Measurements from ENCODE around the gene C14orf180. TPM values are rescaled to one million over a fixed set of nuclear protein-coding genes. Genes with fewer than 3 reads are reported as not detected.

C14orf180 gene
- not detected for polyA plus RNA-seq (2013, experiment 1 of 2)
- not detected for polyA plus RNA-seq (2013, experiment 2 of 2)

- 89 to 94% methylated on average over 16 to 17 of the region's 17 CpGs for WGBS, 2 experiments (ENCODE audit: insufficient coverage in 2 of 2)
- H3K27ac ChIP-seq (ENCODE audit: low read depth, low read length, severe bottlenecking), result no peak within 1 kb of the TSS
- H3K36me3 ChIP-seq (ENCODE audit: control insufficient read depth, insufficient read depth, low read length), result no peaks in the 10 kb centered on the region
- H3K4me3 ChIP-seq (ENCODE audit: extremely low read depth, insufficient read depth, low read length, poor library complexity, severe bottlenecking), result no peak within 1 kb of the TSS
- peaks cover 7% of the 10 kb centered on the region for H3K4me1 ChIP-seq (ENCODE audit: control insufficient read depth, insufficient read depth, low read length, poor library complexity, severe bottlenecking)
- no peaks in the 10 kb centered on the region for H3K9me3 ChIP-seq (ENCODE audit: control insufficient read depth, low read length)
Measured at GRCh38 chr14:104579507-104579906, at the start of gene C14orf180. Gene C14orf180, plus strand, starts transcription at chr14:104579764. Its CDS starts 6,667 bp downstream, at chr14:104586431.

- no peaks in the 10 kb centered on the region for H3K36me3 ChIP-seq (ENCODE audit: control insufficient read depth, insufficient read depth, low read length)
- no peak overlapping the region for H3K4me3 ChIP-seq (ENCODE audit: extremely low read depth, insufficient read depth, low read length, poor library complexity, severe bottlenecking)
- H3K27ac ChIP-seq (ENCODE audit: low read depth, low read length, severe bottlenecking), result no peak overlapping the region
- WGBS, 2 experiments (ENCODE audit: insufficient coverage in 2 of 2), result 77 to 80% methylated on average over 8 to 9 of the region's 10 CpGs
- H3K4me1 ChIP-seq (ENCODE audit: control insufficient read depth, insufficient read depth, low read length, poor library complexity, severe bottlenecking), result no peaks in the 10 kb centered on the region
- H3K9me3 ChIP-seq (ENCODE audit: control insufficient read depth, low read length), result peaks cover 21% of the 10 kb centered on the region
Measured at GRCh38 chr14:104530646-104531045, 48.9 kb upstream of the C14orf180 start.

DNA sequence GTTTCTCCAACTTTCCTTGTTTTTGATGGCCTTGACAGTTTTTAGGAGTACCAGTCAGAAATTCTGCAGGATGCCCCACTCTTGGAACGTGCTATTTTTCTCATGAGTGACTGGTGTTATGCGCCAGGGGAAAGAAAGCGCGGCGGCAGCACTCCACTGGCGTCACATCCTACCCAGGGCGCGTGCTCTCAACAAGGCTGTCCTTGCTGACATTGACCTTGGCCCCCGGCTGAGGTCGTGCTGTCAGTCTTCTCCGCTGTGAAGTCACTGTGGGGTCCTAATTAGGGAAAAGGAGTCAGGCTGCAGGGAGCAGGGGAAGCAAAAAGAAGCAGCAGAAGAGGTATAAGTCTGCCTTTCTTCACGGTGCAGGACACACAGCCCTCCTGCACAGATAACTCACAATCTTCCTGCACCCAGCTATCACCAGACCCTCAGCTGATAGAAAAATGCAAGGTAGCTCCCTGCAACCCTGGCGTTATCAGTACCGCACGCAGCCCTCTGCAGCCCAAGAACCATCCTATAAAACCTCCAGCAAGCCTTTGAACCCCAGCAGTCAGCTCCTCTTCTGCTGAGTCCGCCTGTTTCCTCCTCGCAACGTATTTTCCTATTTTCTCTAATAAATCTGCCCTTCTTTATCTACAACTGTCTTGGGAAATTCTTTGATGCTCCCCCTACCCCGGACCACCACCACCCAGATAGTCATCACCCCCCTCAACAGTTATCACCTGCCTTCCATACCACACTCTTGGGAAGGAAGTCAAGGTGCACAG is 48.0 kb upstream of the C14orf180 start:
- Histone ChIP-seq H3K27ac (ENCODE audit: low read depth, low read length, severe bottlenecking) (no peak overlapping the region), H3K4me1 (ENCODE audit: control insufficient read depth, insufficient read depth, low read length, poor library complexity, severe bottlenecking) (no peaks in the 10 kb centered on the region), H3K4me3 (ENCODE audit: extremely low read depth, insufficient read depth, low read length, poor library complexity, severe bottlenecking) (no peak overlapping the region), H3K36me3 (ENCODE audit: control insufficient read depth, insufficient read depth, low read length) (no peaks in the 10 kb centered on the region), H3K9me3 (ENCODE audit: control insufficient read depth, low read length) (peaks cover 21% of the 10 kb centered on the region)
- WGBS, 2 experiments (ENCODE audit: insufficient coverage in 2 of 2), result 85 to 90% methylated on average over 19 of the region's 19 CpGs

GRCh38 chr14:104532191-104532555 is 47.4 kb upstream of the C14orf180 start:
- WGBS, 2 experiments (ENCODE audit: insufficient coverage in 2 of 2), result 88% methylated on average over 3 of the region's 3 CpGs; no CpG with 5 or more reads in 1 of the 2 experiments
- Histone ChIP-seq H3K4me1 (ENCODE audit: control insufficient read depth, insufficient read depth, low read length, poor library complexity, severe bottlenecking) (peaks cover 4% of the 10 kb centered on the region), H3K4me3 (ENCODE audit: extremely low read depth, insufficient read depth, low read length, poor library complexity, severe bottlenecking) (no peak overlapping the region), H3K9me3 (ENCODE audit: control insufficient read depth, low read length) (peaks cover 21% of the 10 kb centered on the region), H3K27ac (ENCODE audit: low read depth, low read length, severe bottlenecking) (no peak overlapping the region), H3K36me3 (ENCODE audit: control insufficient read depth, insufficient read depth, low read length) (no peaks in the 10 kb centered on the region)

DNA sequence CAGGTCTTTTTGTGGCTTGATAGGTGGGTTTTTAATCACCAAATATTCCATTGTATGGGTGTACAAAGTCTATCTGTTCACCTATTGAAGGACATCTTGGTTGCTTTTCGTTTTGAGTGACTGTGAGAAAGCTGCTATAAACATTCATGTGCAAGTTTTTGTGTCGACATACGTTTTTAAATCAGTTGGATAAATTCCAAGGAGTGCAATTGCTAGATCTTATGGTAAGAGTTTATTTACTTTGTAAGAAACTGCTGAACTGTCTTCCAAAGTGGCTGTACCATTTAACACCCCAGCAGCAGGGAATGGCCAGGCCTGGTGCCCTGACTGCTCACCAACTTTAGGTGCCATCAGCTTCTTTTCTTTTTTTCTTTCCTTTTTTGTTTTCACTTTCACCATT is 45.5 kb upstream of the C14orf180 start:
- H3K9me3 ChIP-seq (ENCODE audit: control insufficient read depth, low read length), result peaks cover 9% of the 10 kb centered on the region
- H3K4me3 ChIP-seq (ENCODE audit: extremely low read depth, insufficient read depth, low read length, poor library complexity, severe bottlenecking), result no peak overlapping the region
- peaks cover 7% of the 10 kb centered on the region for H3K4me1 ChIP-seq (ENCODE audit: control insufficient read depth, insufficient read depth, low read length, poor library complexity, severe bottlenecking)
- WGBS, 2 experiments (ENCODE audit: insufficient coverage in 2 of 2), result 87 to 100% methylated on average over 3 of the region's 3 CpGs
- no peak overlapping the region for H3K27ac ChIP-seq (ENCODE audit: low read depth, low read length, severe bottlenecking)
- H3K36me3 ChIP-seq (ENCODE audit: control insufficient read depth, insufficient read depth, low read length), result no peaks in the 10 kb centered on the region

DNA sequence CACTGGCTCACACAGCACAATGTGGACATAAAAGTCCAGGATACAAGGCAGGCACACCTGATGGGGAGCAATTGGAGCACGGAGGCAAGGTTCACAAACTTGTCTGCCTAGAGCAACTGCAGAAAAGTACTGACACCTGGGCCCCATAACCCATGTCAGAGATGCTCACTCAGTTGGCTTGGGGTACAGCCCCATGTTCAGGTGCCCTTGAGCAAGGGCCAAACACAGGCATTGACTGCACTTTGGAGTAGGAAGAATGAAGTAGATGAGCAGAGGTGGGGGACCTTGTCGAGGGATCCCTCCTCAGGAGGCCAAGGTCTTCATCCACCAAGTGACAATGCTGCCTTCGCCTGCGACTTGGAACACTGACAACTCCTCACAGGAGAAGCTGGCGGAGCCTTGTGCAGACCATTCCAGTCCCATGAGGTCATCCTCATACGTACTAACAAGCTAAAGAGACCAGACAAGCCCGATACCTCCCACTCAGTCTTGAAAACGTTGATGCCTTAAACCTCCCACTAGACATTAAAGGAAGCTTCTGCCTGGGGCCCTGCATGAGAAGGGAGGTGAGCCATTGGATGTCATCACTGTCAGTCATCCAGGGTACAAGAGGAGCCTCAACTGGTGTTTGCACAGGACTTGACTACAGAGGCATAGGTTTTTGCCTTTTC is 42.5 kb upstream of the C14orf180 start:
- Histone ChIP-seq H3K4me3 (ENCODE audit: extremely low read depth, insufficient read depth, low read length, poor library complexity, severe bottlenecking) (no peak overlapping the region), H3K4me1 (ENCODE audit: control insufficient read depth, insufficient read depth, low read length, poor library complexity, severe bottlenecking) (peaks cover 7% of the 10 kb centered on the region), H3K27ac (ENCODE audit: low read depth, low read length, severe bottlenecking) (no peak overlapping the region), H3K36me3 (ENCODE audit: control insufficient read depth, insufficient read depth, low read length) (no peaks in the 10 kb centered on the region), H3K9me3 (ENCODE audit: control insufficient read depth, low read length) (peaks cover 9% of the 10 kb centered on the region)
- 68 to 84% methylated on average over 5 to 7 of the region's 8 CpGs for WGBS, 2 experiments (ENCODE audit: insufficient coverage in 2 of 2)

DNA sequence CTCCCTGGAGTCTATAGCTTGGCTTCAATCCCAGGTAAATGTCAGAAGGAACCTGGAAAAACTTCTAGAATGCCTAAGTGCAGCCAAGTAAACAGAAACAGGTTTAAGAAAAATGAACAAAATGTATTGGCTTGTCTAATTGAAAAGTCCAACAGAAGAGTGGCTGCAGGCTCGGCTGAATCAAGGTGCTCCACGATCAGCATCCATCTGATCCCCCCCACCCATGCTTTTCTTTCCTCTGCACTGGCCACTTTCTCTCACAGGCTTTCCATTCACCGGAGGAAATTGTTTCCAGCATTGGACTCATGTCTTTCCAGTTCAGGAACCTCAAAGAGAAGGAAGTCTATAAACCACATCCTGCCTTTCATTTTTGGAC is 42.0 kb upstream of the C14orf180 start:
- Histone ChIP-seq H3K27ac (ENCODE audit: low read depth, low read length, severe bottlenecking) (no peak overlapping the region), H3K9me3 (ENCODE audit: control insufficient read depth, low read length) (peaks cover 9% of the 10 kb centered on the region), H3K4me3 (ENCODE audit: extremely low read depth, insufficient read depth, low read length, poor library complexity, severe bottlenecking) (no peak overlapping the region), H3K36me3 (ENCODE audit: control insufficient read depth, insufficient read depth, low read length) (no peaks in the 10 kb centered on the region), H3K4me1 (ENCODE audit: control insufficient read depth, insufficient read depth, low read length, poor library complexity, severe bottlenecking) (peaks cover 7% of the 10 kb centered on the region)
- 82 to 94% methylated on average over 2 to 3 of the region's 3 CpGs for whole genome bisulfite sequencing, 2 experiments (ENCODE audit: insufficient coverage in 2 of 2)

GRCh38 chr14:104541905-104542465 is 37.6 kb upstream of the C14orf180 start:
- Histone ChIP-seq H3K4me3 (ENCODE audit: extremely low read depth, insufficient read depth, low read length, poor library complexity, severe bottlenecking) (no peak overlapping the region), H3K9me3 (ENCODE audit: control insufficient read depth, low read length) (no peaks in the 10 kb centered on the region), H3K27ac (ENCODE audit: low read depth, low read length, severe bottlenecking) (no peak overlapping the region), H3K4me1 (ENCODE audit: control insufficient read depth, insufficient read depth, low read length, poor library complexity, severe bottlenecking) (peaks cover 4% of the 10 kb centered on the region), H3K36me3 (ENCODE audit: control insufficient read depth, insufficient read depth, low read length) (no peaks in the 10 kb centered on the region)
- WGBS, 2 experiments (ENCODE audit: insufficient coverage in 2 of 2), result 88 to 95% methylated on average over 2 to 4 of the region's 11 CpGs

- H3K4me1 ChIP-seq (ENCODE audit: control insufficient read depth, insufficient read depth, low read length, poor library complexity, severe bottlenecking), result no peaks in the 10 kb centered on the region
- H3K4me3 ChIP-seq (ENCODE audit: extremely low read depth, insufficient read depth, low read length, poor library complexity, severe bottlenecking), result no peak overlapping the region
- no peaks in the 10 kb centered on the region for H3K36me3 ChIP-seq (ENCODE audit: control insufficient read depth, insufficient read depth, low read length)
- H3K27ac ChIP-seq (ENCODE audit: low read depth, low read length, severe bottlenecking), result no peak overlapping the region
- WGBS, 2 experiments (ENCODE audit: insufficient coverage in 2 of 2), result 94 to 96% methylated on average over 13 of the region's 16 CpGs
- no peaks in the 10 kb centered on the region for H3K9me3 ChIP-seq (ENCODE audit: control insufficient read depth, low read length)
Measured at GRCh38 chr14:104542871-104543830, 36.4 kb upstream of the C14orf180 start.

GRCh38 chr14:104544362-104544961 is 35.1 kb upstream of the C14orf180 start:
- H3K4me1 ChIP-seq (ENCODE audit: control insufficient read depth, insufficient read depth, low read length, poor library complexity, severe bottlenecking), result no peaks in the 10 kb centered on the region
- 79 to 87% methylated on average over 15 to 16 of the region's 17 CpGs for WGBS, 2 experiments (ENCODE audit: insufficient coverage in 2 of 2)
- H3K4me3 ChIP-seq (ENCODE audit: extremely low read depth, insufficient read depth, low read length, poor library complexity, severe bottlenecking), result no peak overlapping the region
- H3K36me3 ChIP-seq (ENCODE audit: control insufficient read depth, insufficient read depth, low read length), result no peaks in the 10 kb centered on the region
- no peak overlapping the region for H3K27ac ChIP-seq (ENCODE audit: low read depth, low read length, severe bottlenecking)
- no peaks in the 10 kb centered on the region for H3K9me3 ChIP-seq (ENCODE audit: control insufficient read depth, low read length)
